ENCODE results near the gene RERE.
A peak's percentile ranks its signal among the peaks of the same experiment; 100 is the strongest.

Gene RERE

DNA sequence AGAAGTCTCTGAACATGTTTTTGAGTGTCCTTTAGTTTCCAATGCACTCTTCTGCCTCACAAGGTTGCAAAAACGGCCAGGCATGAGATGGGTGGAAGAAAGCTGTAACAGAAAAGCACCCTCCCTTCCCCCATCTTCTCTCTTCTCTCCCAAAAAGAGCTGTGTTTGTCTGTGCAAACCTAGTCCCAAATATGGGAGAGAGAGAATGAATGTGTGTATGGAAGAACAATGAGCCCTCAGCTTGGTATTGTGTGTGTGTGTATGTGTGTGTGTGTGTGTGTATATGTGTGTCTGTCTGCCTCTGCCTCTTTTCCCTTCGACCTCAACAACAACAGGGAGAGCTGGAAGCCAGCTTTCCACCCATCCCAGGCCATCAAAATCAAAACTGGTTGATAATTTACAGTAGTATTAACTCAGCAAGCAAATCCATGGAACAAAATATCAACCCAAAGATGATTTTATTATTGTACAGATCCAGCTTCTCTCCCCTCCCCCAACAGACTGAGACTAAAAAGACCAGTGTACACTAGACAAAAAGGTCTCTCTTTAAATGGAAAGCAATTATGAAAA is 1.8 kb downstream of the RERE start:
- TF ChIP-seq CTCF (IDR thresholded peaks at IDR 0.05; ENCODE audit: extremely low read depth, insufficient read depth, missing control alignments): no peak
- in situ Hi-C loops (cut with MboI; ENCODE audit: low pct_unique_long_range_greater_than_20kb, low sequenced_read_pairs, unreplicated experiment): no loop called here
- DNase-seq (ENCODE audit: low spot score): no peak

DNA sequence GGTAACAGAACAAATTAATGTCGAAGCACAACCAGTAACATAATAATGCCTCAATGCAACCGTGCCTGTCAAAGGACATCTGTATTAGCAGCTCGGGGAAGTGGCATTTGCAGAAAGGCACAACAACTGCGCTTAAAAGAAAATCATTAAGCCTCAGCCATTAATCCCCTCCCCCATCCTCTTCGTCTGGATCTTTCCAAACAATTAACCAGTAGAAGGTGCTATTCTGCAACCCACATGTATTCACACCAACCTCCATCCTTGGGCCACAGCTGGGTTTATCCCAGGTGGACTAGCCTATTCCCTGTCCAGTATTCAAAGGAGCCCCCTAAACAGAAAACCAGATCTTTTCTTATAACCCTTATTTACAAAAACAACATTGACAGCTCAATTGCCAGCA is 2.6 kb downstream of the RERE start:
- in situ Hi-C loops (cut with MboI; ENCODE audit: low pct_unique_long_range_greater_than_20kb, low sequenced_read_pairs, unreplicated experiment): no loop called here
- no peak for DNase-seq (ENCODE audit: low spot score)
- peak; percentile 20 for TF ChIP-seq CTCF (IDR thresholded peaks at IDR 0.05; ENCODE audit: extremely low read depth, insufficient read depth, missing control alignments)

GRCh38 chr1:8813991-8814390 is 3.4 kb downstream of the RERE start:
- no peak for DNase-seq (ENCODE audit: low spot score)
- no peak for TF ChIP-seq CTCF (IDR thresholded peaks at IDR 0.05; ENCODE audit: extremely low read depth, insufficient read depth, missing control alignments)
- in situ Hi-C loops (cut with MboI; ENCODE audit: low pct_unique_long_range_greater_than_20kb, low sequenced_read_pairs, unreplicated experiment): no loop called here

GRCh38 chr1:8813016-8813763 is 4.2 kb downstream of the RERE start:
- in situ Hi-C loops (cut with MboI; ENCODE audit: low pct_unique_long_range_greater_than_20kb, low sequenced_read_pairs, unreplicated experiment): no loop called here
- no peak for DNase-seq (ENCODE audit: low spot score)
- no peak for TF ChIP-seq CTCF (IDR thresholded peaks at IDR 0.05; ENCODE audit: extremely low read depth, insufficient read depth, missing control alignments)

DNA sequence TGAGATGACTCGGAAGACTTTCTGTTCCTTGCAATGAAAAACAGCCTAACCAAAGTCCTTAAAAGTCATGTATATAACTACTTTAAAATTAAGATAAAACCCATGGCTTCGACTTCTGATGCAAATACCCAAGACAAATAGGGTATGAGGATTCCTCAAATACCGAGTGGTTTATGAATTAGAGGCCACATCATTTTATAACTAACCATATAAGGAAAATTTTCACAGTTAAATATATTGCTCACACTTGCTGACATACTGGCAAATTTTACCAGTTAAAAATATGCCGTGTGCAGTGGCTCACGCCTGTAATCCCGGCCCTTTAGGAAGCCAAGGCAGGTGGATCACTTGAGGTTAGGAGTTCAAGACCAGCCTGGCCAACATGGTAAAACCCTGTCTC is 5.4 kb downstream of the RERE start:
- DNase-seq (ENCODE audit: low spot score): no peak
- in situ Hi-C loops (cut with MboI; ENCODE audit: low pct_unique_long_range_greater_than_20kb, low sequenced_read_pairs, unreplicated experiment): no loop called here
- TF ChIP-seq CTCF (IDR thresholded peaks at IDR 0.05; ENCODE audit: extremely low read depth, insufficient read depth, missing control alignments): no peak

DNA sequence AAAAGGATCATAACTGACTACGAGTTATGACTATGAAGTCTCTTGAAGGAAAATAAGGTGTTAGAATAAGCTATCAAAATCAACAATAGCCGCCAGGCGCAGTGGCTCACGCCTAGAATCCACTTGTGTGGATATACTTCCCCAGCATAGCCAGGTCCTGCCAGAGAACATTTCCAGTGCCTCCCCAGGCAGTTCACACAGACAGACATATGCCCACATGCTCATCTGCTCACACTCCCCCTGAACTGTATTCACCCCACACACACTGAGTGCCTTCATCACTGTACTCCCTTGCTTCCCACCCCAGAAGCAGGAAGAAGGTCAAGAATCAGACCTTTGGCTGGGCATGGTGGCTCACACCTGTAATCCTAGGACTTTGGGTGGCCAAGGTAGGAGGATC is 6.5 kb downstream of the RERE start:
- TF ChIP-seq CTCF (IDR thresholded peaks at IDR 0.05; ENCODE audit: extremely low read depth, insufficient read depth, missing control alignments): no peak
- DNase-seq (ENCODE audit: low spot score): no peak
- in situ Hi-C loops (cut with MboI; ENCODE audit: low pct_unique_long_range_greater_than_20kb, low sequenced_read_pairs, unreplicated experiment): no loop called here

Data from GM13977 (cell line).